ENCODE results near the gene NUFIP2.
"Not testable (repeated sequence)": the region's sequence is repeated elsewhere in the genome, so short reads cannot be mapped to it uniquely, and the experiment has no call there.

The NUFIP2 gene

DNA sequence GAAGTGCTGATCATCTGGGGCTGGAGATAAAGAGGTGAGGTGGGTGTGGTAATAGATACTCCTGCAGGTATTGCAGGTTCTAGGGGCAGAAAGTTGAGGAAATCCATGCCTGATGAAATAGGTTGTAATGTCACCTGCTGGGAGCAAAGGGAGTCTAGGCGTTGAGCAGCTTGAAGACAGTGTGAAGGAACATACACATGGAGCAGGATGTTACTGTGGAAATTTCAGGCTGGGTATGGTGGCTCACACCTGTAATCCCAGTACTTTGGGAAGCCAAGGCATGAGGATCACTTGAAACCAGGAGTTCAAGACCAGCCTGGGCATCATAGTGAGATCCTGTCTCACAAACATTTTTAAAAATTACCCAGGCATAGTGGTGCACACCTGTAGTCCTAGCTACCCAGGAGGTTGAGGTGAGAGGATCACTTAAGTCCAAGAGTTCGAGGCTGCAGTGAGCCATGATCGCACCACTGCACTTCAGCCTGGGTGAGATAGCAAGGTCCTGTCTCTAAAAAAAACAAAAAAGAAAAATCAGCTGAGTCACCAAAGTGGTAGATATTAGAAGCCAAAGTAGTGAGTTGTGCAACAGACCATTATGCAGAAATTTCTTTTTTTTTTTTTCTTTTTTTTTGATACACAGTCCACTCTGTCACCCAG is 56.3 kb downstream of the NUFIP2 start:
- DNase-seq (ENCODE audit: low read depth), result peak; percentile 35

DNA sequence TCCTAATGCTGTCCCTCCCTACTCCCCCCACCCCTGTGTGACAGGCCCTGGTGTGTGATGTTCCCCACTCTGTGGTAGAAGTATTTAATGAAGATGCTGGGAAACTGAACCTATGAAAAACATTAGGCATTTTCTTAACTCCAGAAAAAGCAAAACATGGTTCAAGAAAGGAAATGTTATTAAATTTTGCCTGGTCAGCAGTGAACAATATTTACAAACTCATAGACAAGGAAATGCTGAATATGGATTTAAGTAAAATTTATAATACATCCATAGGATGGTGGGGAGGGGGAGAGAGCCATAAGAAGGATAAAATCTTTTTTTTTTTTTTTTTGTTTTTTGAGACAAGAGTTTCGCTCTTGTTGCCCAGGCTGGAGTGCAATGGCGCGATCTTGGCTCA is 58.0 kb downstream of the NUFIP2 start:
- no peak for DNase-seq (ENCODE audit: low read depth)

DNA sequence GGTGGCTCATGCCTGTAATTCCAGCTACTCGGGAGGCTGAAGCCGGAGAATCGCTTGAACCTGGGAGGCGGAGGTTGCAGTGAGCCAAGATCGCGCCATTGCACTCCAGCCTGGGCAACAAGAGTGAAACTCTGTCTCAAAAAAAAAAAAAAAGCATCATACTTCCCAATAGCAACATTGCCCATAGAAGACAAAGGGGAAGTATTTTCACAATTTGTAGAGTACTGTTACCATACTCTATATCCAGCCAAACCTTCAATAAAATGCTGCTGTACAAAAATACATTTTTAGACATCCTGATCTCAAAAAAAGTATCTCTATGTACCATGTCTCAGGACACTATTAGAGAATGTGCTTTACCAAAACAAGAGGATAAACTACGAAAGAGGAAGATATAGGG is 59.0 kb downstream of the NUFIP2 start:
- not testable (repeated sequence) for DNase-seq (ENCODE audit: low read depth)

GRCh38 chr17:29233301-29233700 is 60.6 kb downstream of the NUFIP2 start:
- no peak for DNase-seq (ENCODE audit: low read depth)

DNA sequence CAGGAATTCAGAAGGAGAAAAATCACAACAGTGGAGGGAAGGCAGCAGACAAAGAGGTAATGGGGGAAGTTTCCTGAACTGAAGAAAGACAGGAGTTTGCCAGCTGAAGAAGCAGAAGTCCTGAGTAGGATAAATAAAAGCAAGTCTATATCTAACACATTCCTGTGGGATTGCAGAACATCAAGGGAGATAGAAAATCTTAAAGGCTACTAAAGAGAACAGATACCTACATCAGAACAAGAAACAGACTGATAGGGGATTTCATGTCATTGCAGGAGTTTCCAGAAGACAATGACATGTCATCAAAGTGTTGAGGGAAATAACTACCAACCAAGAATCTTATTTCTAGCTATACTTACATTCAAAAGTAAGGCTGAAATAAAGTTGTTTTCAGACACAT is 68.6 kb downstream of the NUFIP2 start:
- DNase-seq (ENCODE audit: low read depth), result no peak

DNA sequence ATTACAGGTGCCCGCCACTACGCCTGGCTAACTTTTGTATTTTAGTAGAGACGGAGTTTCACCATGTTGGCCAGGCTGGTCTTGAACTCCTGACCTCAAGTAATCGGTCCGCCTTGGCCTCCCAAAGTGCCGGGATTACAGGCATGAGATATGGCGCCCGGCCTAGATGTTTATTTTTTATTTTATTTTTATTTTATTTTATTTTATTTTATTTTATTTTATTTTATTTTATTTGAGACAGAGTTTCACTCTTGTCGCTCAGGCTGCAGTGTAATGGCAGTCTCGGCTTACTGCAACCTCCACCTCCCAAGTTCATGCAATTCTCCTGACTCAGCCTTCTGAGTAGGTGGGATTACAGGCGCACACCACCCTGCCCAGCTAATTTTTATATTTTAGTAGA is 72.6 kb downstream of the NUFIP2 start:
- not testable (repeated sequence) for DNase-seq (ENCODE audit: low read depth)

DNA sequence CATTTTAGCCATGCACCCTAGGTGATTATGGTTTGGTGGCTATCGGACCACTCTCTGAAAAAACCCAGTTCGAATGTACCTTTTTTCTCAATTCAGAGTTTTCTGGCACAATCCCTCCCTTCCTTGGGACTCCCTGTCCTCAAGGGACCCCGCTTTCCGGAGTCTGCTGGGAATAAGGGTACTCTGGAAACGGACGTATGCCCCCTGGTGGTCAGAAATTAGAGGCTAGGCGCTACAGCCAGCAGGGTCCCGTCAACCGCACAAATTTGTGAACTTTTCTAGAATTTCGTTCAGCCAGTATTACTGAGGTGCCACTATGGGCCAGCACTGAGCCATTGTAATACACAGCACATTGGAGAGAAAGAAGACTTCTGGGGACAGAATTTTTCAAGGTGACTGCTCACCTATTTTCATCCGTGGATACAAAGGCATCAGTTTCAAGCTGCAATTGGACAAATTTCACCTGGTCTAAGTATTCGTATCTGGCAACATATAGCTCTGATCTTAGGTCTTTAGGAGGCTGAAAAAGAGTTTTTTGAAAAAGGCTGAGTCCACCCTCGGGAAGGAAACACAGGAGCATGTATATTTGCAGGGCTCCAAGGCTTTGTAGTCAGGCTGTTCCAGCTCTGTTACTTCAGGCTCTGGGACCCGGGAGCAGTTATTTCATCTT is 74.4 kb downstream of the NUFIP2 start:
- peak; percentile 67 for DNase-seq (ENCODE audit: low read depth)

DNA sequence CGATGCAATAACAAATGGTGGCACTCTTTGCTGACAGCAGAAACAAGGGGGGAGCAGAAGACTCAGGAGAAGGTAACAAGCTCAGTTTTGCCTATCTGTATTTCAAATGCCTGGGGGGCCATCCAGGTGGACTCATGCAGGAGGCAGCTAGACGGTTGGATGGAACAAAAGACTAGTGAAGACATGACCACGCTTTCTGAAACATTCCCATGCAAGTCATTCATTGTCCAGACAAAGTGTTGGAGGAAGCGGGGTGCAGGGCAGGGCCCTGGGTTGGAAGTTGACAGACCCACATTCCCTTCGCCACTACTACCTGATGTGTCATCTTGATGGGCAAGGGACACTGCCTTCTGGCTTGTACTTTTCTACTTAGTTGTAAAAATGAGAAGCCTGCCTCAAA is 77.1 kb downstream of the NUFIP2 start:
- DNase-seq (ENCODE audit: low read depth), result no peak

DNA sequence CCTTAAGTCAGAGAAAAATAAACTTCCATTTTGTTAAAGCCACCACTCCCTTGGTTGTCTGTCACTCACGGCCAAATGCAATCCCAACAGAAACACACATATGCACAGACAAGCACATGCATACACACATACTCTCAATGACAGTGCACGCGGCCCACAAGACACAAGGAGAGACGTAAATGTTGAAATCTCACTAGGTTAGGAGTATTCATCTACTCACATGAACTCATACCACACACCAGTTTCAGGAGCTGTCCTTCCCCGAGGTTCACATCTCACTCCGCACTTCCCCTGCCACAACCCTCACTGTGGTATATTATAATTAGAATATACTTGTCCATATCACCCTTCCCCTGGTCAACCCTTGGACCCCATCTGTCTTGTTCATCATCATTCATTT is 77.8 kb downstream of the NUFIP2 start:
- no peak for DNase-seq (ENCODE audit: low read depth)

DNA sequence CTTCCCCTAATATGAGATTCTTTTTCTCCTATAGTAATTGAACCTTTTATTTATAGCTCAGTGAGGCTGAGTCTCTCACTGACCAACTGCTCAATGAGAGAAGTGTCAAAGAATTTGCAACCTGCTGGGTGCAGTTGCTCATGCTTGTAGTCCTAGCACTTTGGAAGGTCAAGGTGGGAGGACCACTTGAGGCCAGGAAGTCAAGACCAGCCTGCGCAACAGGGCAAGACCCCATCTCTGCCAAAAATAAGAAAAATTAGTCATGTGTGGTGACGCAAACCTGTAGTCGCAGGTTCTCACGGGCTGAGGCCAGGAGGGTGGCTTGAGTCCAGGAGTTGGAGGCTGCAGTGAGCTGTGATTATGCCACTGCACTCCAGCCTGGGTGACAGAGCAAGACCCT is 78.2 kb downstream of the NUFIP2 start:
- DNase-seq (ENCODE audit: low read depth), result no peak

DNA sequence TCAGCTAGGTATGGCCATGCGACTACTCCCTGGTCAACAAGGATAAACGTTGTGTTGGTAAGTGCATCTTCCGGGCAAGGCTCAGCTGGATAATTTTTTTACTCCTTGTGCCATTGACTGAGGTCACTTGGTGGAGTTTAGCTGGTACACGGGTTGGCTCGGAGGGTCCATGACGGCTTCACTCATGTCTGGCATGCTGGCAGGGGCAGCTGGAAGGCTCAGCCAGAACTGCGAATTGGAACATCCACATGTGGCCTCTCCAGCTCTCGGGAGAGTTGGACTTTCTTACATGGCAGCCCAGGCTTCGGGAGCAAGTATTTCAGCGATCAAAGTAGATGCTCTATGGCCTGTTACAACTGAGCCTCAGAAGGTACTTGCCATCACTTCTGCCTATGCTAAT is 78.8 kb downstream of the NUFIP2 start:
- no peak for DNase-seq (ENCODE audit: low read depth)

- DNase-seq (ENCODE audit: low read depth), result no peak
These were observed 79.5 kb downstream of the NUFIP2 start for GRCh38 chr17:29214215-29215146.

DNA sequence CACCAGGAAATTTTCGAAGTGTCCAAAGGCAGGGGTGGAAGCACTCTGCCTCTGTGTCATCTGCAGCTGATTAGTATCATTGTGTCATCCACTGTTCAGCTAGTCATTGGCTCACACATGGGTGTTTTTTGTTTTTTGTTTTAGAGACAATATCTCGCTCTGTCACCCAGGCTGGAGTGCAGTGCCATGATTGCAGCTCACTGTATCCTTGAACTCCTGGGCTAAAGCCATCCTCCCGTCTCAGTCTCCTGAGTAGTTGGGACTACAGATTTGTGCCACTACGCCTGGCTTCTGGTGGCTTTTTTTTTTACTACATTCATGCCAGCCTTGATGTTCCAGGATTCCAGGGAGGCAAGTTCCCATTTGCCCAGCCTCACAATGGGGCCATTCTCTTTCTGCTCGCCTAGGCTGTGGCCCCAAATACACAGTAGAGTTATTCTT is 81.2 kb downstream of the NUFIP2 start:
- peak; percentile 2 for DNase-seq (ENCODE audit: low read depth)

- DNase-seq (ENCODE audit: low read depth), result no peak
These were observed 81.8 kb downstream of the NUFIP2 start for GRCh38 chr17:29212094-29212631.

DNA sequence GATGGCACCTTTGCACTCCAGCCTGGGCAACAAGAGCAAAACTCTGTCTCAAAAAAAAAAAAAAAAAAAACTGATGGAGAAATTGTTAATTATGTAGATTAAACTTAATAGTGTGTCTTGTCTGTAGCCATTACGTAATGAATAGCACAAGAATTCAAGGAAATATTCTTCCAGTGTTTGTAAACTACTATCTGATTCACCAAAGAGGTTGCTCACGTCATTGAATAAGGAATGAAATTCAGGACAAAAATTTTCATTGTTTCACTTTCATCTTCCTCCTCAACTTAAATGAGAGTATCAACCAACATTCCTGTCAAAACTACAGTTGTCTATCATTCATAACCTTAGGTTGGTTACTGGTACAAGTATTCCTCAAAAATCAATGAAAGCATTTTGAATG is 83.1 kb downstream of the NUFIP2 start:
- no peak for DNase-seq (ENCODE audit: low read depth)

DNA sequence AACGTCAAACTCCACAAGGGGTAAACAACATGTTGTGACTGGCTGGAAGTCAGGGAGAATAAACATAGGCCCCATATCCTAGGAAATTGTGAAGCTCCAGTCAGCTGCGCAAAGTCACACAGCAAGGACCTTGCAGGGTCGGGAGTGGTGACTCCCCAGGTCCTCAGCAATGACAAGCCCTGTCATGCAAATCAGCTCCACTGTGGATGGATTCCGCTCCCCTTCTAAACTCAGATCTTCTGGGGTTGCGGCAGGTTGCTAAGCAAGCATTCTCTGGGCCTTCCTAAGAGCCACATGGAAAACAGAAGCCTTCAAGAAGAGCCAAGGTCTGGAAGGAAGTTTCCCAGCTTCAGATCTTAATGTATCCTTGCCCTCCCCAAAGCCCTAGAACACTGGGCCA is 84.9 kb downstream of the NUFIP2 start:
- DNase-seq (ENCODE audit: low read depth), result no peak

DNA sequence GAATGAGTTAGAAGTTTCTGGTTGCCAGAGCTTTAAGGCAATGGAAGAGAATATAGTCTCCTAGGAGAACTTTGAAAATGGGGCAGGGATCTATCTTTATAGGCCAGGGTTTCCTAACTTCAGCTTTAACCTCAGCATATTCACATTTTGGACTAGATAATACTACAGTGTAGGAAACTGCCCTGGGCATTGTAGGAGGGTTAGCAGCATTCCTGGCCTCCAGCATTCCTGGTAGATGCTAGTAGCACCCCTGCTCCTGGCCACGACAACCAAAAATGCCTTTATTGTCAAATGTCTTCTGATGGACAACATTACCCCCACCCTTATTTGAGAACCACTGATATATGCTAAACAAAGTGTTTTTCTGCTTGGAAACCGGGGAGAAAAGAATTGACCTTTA is 86.0 kb downstream of the NUFIP2 start:
- no peak for DNase-seq (ENCODE audit: low read depth)
